H9 (cell line): Measurements from ENCODE around the gene EPAS1. TPM values are rescaled to one million over a fixed set of nuclear protein-coding genes. Genes with fewer than 3 reads are reported as not detected.

Experiments used
- DNase-seq: peaks from one replicate; pipeline ENCODE4 v3.0.0-alpha.2; 2017
- H2AFZ ChIP-seq: one replicate; pipeline ENCODE4 v1.6.1; 2013; ENCODE audit warnings: mild to moderate bottlenecking, low read length, control low read depth, moderate library complexity
- H2AK5ac ChIP-seq: 2 replicates; pipeline ENCODE4 v1.6.1; 2013; ENCODE audit warnings: low read length, control low read depth, mixed read lengths; ENCODE audit not compliant: insufficient read length
- H2BK120ac ChIP-seq: one replicate; pipeline ENCODE4 v1.6.1; 2013; ENCODE audit warnings: low read depth, mild to moderate bottlenecking, low read length, control low read depth, inconsistent platforms; ENCODE audit not compliant: poor library complexity, severe bottlenecking
- H2BK12ac ChIP-seq: 2 replicates; pipeline ENCODE4 v1.6.1; 2013; ENCODE audit warnings: low read length, control low read depth, mixed read lengths, low read depth; ENCODE audit not compliant: insufficient read length
- H2BK15ac ChIP-seq: 2 replicates; pipeline ENCODE4 v1.6.1; 2013; ENCODE audit warnings: low read depth, low read length, control low read depth
- H2BK20ac ChIP-seq: one replicate; pipeline ENCODE4 v1.6.1; 2013; ENCODE audit warnings: low read depth, mild to moderate bottlenecking, low read length, control low read depth, inconsistent platforms; ENCODE audit not compliant: poor library complexity, severe bottlenecking
- H2BK5ac ChIP-seq: 2 replicates; pipeline ENCODE4 v1.6.1; 2013; ENCODE audit warnings: low read length, control low read depth, mixed read lengths; ENCODE audit not compliant: insufficient read length
- H3K14ac ChIP-seq: 2 replicates; pipeline ENCODE4 v1.6.1; 2013; ENCODE audit warnings: low read length, control low read depth; ENCODE audit not compliant: insufficient read depth
- H3K18ac ChIP-seq: 2 replicates; pipeline ENCODE4 v1.6.1; 2013; ENCODE audit warnings: low read depth, mild to moderate bottlenecking, mixed read lengths, low read length, control low read depth; ENCODE audit not compliant: insufficient read length
- H3K23ac ChIP-seq: 2 replicates; pipeline ENCODE4 v1.6.1; 2013; ENCODE audit warnings: low read length, control low read depth, mixed read lengths, low read depth; ENCODE audit not compliant: insufficient read length
- H3K23me2 ChIP-seq: 2 replicates; pipeline ENCODE4 v1.6.1; 2013; ENCODE audit warnings: low read depth, mild to moderate bottlenecking, mixed read lengths, low read length, control low read depth; ENCODE audit not compliant: insufficient read length, poor library complexity, severe bottlenecking
- H3K27ac ChIP-seq: 2 replicates; pipeline ENCODE4 v1.5.1; 2013; ENCODE audit warnings: low read length, control low read depth, mixed read lengths, low read depth; ENCODE audit not compliant: insufficient read length
- H3K27me3 ChIP-seq: 2 replicates; pipeline ENCODE4 v1.6.1; 2013; ENCODE audit warnings: low read length, control low read depth, inconsistent platforms; ENCODE audit not compliant: insufficient read depth
- H3K4ac ChIP-seq: 2 replicates; pipeline ENCODE4 v1.6.1; 2013; ENCODE audit warnings: low read depth, mild to moderate bottlenecking, control low read depth, inconsistent platforms, low read length, moderate library complexity
- H3K4me1 ChIP-seq: 2 replicates; pipeline ENCODE4 v1.6.1; 2013; ENCODE audit warnings: low read length, control low read depth, inconsistent platforms; ENCODE audit not compliant: insufficient read depth
- H3K4me2 ChIP-seq: 2 replicates; pipeline ENCODE4 v1.6.1; 2013; ENCODE audit warnings: low read length, control low read depth, mixed read lengths; ENCODE audit not compliant: insufficient read length, insufficient read depth
- H3K56ac ChIP-seq: 2 replicates; pipeline ENCODE4 v1.6.1; 2013; ENCODE audit warnings: low read depth, mild to moderate bottlenecking, mixed read lengths, low read length, control low read depth; ENCODE audit not compliant: insufficient read length
- H3K79me1 ChIP-seq: 2 replicates; pipeline ENCODE4 v1.6.1; 2013; ENCODE audit warnings: low read depth, mild to moderate bottlenecking, moderate library complexity, low read length, control low read depth, inconsistent platforms; ENCODE audit not compliant: insufficient read depth, poor library complexity, severe bottlenecking
- H3K79me2 ChIP-seq: 2 replicates; pipeline ENCODE4 v1.6.1; 2013; ENCODE audit warnings: low read length, control low read depth, inconsistent platforms; ENCODE audit not compliant: insufficient read depth
- H3K9ac ChIP-seq: 2 replicates; pipeline ENCODE4 v1.6.1; 2013; ENCODE audit warnings: low read length, control low read depth, mixed read lengths; ENCODE audit not compliant: insufficient read length; ENCODE audit errors: extremely low read depth
- H3K9me3 ChIP-seq: one replicate; pipeline ENCODE4 v1.6.1; 2013; ENCODE audit warnings: low read depth, low read length, inconsistent platforms; ENCODE audit not compliant: control insufficient read depth
- H3T11ph ChIP-seq: one replicate; pipeline ENCODE4 v1.6.1; 2013; ENCODE audit warnings: mild to moderate bottlenecking, low read length, control low read depth, inconsistent platforms
- H4K20me1 ChIP-seq: one replicate; pipeline ENCODE4 v1.6.1; 2013; ENCODE audit not compliant: control insufficient read depth, insufficient read length, insufficient read depth
- H4K5ac ChIP-seq: 2 replicates; pipeline ENCODE4 v1.6.1; 2013; ENCODE audit warnings: low read depth, mild to moderate bottlenecking, mixed read lengths, low read length, control low read depth; ENCODE audit not compliant: insufficient read length
- H4K8ac ChIP-seq: replicated peaks from 2 replicates; pipeline ENCODE4 v1.6.1; 2013; ENCODE audit warnings: low read length, control low read depth, mixed read lengths, low read depth; ENCODE audit not compliant: insufficient read length
- H4K91ac ChIP-seq: 2 replicates; pipeline ENCODE4 v1.6.1; 2013; ENCODE audit warnings: low read depth, mild to moderate bottlenecking, moderate library complexity, mixed read lengths, low read length, control low read depth; ENCODE audit not compliant: insufficient read length
- H3K27ac Mint-ChIP-seq, 3 experiments: 2 replicates in 2 of 3; 3 replicates in 1 of 3; pipeline ENCODE4 v1.8.0; 2020 to 2021; ENCODE audit warnings: mixed read lengths in 3 of 3, mild to moderate bottlenecking in 1 of 3, moderate library complexity in 1 of 3
- H3K27me3 Mint-ChIP-seq: 2 replicates; pipeline ENCODE4 v1.8.0; 2021; ENCODE audit warnings: low read depth, mild to moderate bottlenecking, moderate library complexity, mixed read lengths
- H3K36me3 Mint-ChIP-seq, 3 experiments: 2 replicates in 2 of 3; 3 replicates in 1 of 3; pipeline ENCODE4 v1.8.0; 2020 to 2021; ENCODE audit warnings: low read depth in 3 of 3, mixed read lengths in 3 of 3; ENCODE audit not compliant: insufficient read depth in 1 of 3
- H3K4me1 Mint-ChIP-seq, 2 experiments: 2 replicates each; pipeline ENCODE4 v1.8.0; 2020; ENCODE audit warnings: mixed read lengths in 2 of 2
- H3K4me3 Mint-ChIP-seq, 2 experiments: 2 replicates in 1 of 2; 3 replicates in 1 of 2; pipeline ENCODE4 v1.8.0; 2020 to 2021; ENCODE audit warnings: mild to moderate bottlenecking in 2 of 2, mixed read lengths in 2 of 2, moderate library complexity in 1 of 2
- H3K9me3 Mint-ChIP-seq, 2 experiments: 2 replicates in 1 of 2; 3 replicates in 1 of 2; pipeline ENCODE4 v1.8.0; 2020; ENCODE audit warnings: mild to moderate bottlenecking in 2 of 2, mixed read lengths in 2 of 2, moderate library complexity in 1 of 2
- CTCF ChIP-seq: fragments of 200-600 bp; sonication (generic); conservative IDR thresholded peaks from 3 replicates; pipeline ENCODE4 v1.8.0; 2021; ENCODE audit warnings: antibody characterized with exemption, mild to moderate bottlenecking
- WGBS: extraction: QIAGEN DNeasy Blood & Tissue Kit; methylation state at CpG from one replicate; pipeline ENCODE4 v1.1.7; 2013; ENCODE audit warnings: missing lambda C conversion rate, low lambda C conversion rate, mixed read lengths; ENCODE audit not compliant: insufficient read length; ENCODE audit errors: extremely low coverage; 5-methylcytosine and 5-hydroxymethylcytosine counted together
- total RNA-seq: library from RNA; stranded (reverse); gene quantifications from 2 replicates; pipeline ENCODE4 v1.2.1, GENCODE V29; 2021

EPAS1 gene
- total RNA-seq, 1 experiment from 2014 or later: 1.1 TPM

GRCh38 chr2:46286715-46287114, 10.5 kb upstream of the EPAS1 start:
- no peak overlapping the region for H2AK5ac ChIP-seq
- H3K27me3 Mint-ChIP-seq: peaks cover 19% of the 10 kb centered on the region
- no peak overlapping the region for H3K27ac ChIP-seq
- H3K4me1 Mint-ChIP-seq: peaks cover 12 to 17% of the 10 kb centered on the region in 2 experiments
- no peak for DNase-seq
- no peaks in the 10 kb centered on the region for H3K79me1 ChIP-seq
- H3K9me3 Mint-ChIP-seq: no peaks in the 10 kb centered on the region
- no peaks in the 10 kb centered on the region for H3K23me2 ChIP-seq
- H3K23ac ChIP-seq: no peak overlapping the region
- no peak overlapping the region for H3K4me3 Mint-ChIP-seq
- no peak overlapping the region for H3K4ac ChIP-seq
- H3T11ph ChIP-seq: no peak overlapping the region
- no CpG with 5 or more reads among the region's 3 CpGs for WGBS
- no peak overlapping the region for H2BK15ac ChIP-seq
- H2BK5ac ChIP-seq: no peak overlapping the region
- H4K91ac ChIP-seq: no peak overlapping the region
- no peaks in the 10 kb centered on the region for H3K79me2 ChIP-seq
- TF ChIP-seq CTCF: no peak
- no peak overlapping the region for H3K56ac ChIP-seq
- no peak overlapping the region for H3K27ac Mint-ChIP-seq
- H4K5ac ChIP-seq: no peak overlapping the region
- no peak overlapping the region for H3K14ac ChIP-seq
- no peaks in the 10 kb centered on the region for H3K36me3 Mint-ChIP-seq
- no peak overlapping the region for H2AFZ ChIP-seq
- H3K27me3 ChIP-seq: no peaks in the 10 kb centered on the region
- H3K4me2 ChIP-seq: no peak overlapping the region
- H2BK120ac ChIP-seq: no peak overlapping the region
- H3K18ac ChIP-seq: no peak overlapping the region
- H3K4me1 ChIP-seq: no peaks in the 10 kb centered on the region; the same call in 1 of the 2 replicates
- no peaks in the 10 kb centered on the region for H4K20me1 ChIP-seq
- no peak overlapping the region for H3K9ac ChIP-seq
- H2BK12ac ChIP-seq: no peak overlapping the region
- H3K9me3 ChIP-seq: no peaks in the 10 kb centered on the region
- no peak overlapping the region for H4K8ac ChIP-seq
- no peak overlapping the region for H2BK20ac ChIP-seq
